Loucy (cell line): Measurements from ENCODE around the gene TENM4.

Experiments used
- H2AFZ ChIP-seq: fragments of 200-600 bp; sonication (generic); 2 replicates; pipeline ENCODE4 v1.6.0; 2016; ENCODE audit warnings: antibody characterized with exemption, mild to moderate bottlenecking, low read length, moderate library complexity
- H3F3A ChIP-seq: fragments of 200-600 bp; 2 replicates; pipeline ENCODE4 v1.6.0; 2016; ENCODE audit warnings: antibody characterized with exemption, low read depth, mild to moderate bottlenecking
- H3K27me3 ChIP-seq: fragments of 200-600 bp; sonication (generic); 2 replicates; pipeline ENCODE4 v1.6.1; 2014; ENCODE audit warnings: low read length, mild to moderate bottlenecking; ENCODE audit not compliant: insufficient read depth, poor library complexity, severe bottlenecking
- H3K36me3 ChIP-seq: fragments of 200-600 bp; sonication (generic); 2 replicates; pipeline ENCODE4 v1.6.1; 2016; ENCODE audit warnings: low read length; ENCODE audit not compliant: insufficient read depth
- H3K4me1 ChIP-seq: fragments of 200-600 bp; sonication (generic); 2 replicates; pipeline ENCODE4 v1.5.1; 2014; ENCODE audit warnings: low read length, mild to moderate bottlenecking; ENCODE audit not compliant: insufficient read depth, poor library complexity, severe bottlenecking
- H3K4me2 ChIP-seq: fragments of 200-600 bp; sonication (generic); 2 replicates; pipeline ENCODE4 v1.6.0; 2014; ENCODE audit warnings: antibody characterized with exemption, low read length, low read depth, mild to moderate bottlenecking; ENCODE audit not compliant: poor library complexity, severe bottlenecking
- H3K4me3 ChIP-seq: fragments of 200-600 bp; sonication (generic); 2 replicates; pipeline ENCODE4 v1.5.1; 2014; ENCODE audit warnings: low read length, mild to moderate bottlenecking, mixed read lengths; ENCODE audit not compliant: poor library complexity, severe bottlenecking
- H3K79me2 ChIP-seq: fragments of 200-600 bp; sonication (generic); 2 replicates; pipeline ENCODE4 v1.6.1; 2014; ENCODE audit warnings: low read length; ENCODE audit not compliant: insufficient read depth
- H3K9ac ChIP-seq: fragments of 200-600 bp; sonication (generic); 2 replicates; pipeline ENCODE4 v1.6.0; 2014; ENCODE audit warnings: mild to moderate bottlenecking, low read depth, low read length, moderate library complexity; ENCODE audit not compliant: poor library complexity, severe bottlenecking
- H3K9me2 ChIP-seq: fragments of 200-600 bp; sonication (generic); replicated peaks from 2 replicates; pipeline ENCODE4 v1.6.1; 2016; ENCODE audit warnings: low read depth, low read length, mixed read lengths
- H3K9me3 ChIP-seq: fragments of 200-600 bp; sonication (generic); 2 replicates; pipeline ENCODE4 v1.6.1; 2014; ENCODE audit warnings: mild to moderate bottlenecking, antibody characterized with exemption, low read length, low read depth; ENCODE audit not compliant: insufficient read depth
- H4K20me1 ChIP-seq: fragments of 200-600 bp; sonication (generic); 2 replicates; pipeline ENCODE4 v1.6.0; 2014; ENCODE audit warnings: antibody characterized with exemption, low read length, mild to moderate bottlenecking; ENCODE audit not compliant: insufficient read depth, poor library complexity, severe bottlenecking
- EZH2phosphoT487 ChIP-seq: fragments of 200-600 bp; IDR thresholded peaks from 2 replicates; pipeline ENCODE4 v1.6.1; 2018; ENCODE audit warnings: antibody characterized with exemption, mild to moderate bottlenecking, moderate library complexity, borderline replicate concordance
- TF ChIP-seq, protein P1 (sequence below): fragments of 200-600 bp; sonication (generic); conservative IDR thresholded peaks from 2 replicates; pipeline ENCODE4 v1.5.1; 2014; ENCODE audit warnings: mild to moderate bottlenecking, antibody characterized with exemption, low read length

Gene TENM4

DNA sequence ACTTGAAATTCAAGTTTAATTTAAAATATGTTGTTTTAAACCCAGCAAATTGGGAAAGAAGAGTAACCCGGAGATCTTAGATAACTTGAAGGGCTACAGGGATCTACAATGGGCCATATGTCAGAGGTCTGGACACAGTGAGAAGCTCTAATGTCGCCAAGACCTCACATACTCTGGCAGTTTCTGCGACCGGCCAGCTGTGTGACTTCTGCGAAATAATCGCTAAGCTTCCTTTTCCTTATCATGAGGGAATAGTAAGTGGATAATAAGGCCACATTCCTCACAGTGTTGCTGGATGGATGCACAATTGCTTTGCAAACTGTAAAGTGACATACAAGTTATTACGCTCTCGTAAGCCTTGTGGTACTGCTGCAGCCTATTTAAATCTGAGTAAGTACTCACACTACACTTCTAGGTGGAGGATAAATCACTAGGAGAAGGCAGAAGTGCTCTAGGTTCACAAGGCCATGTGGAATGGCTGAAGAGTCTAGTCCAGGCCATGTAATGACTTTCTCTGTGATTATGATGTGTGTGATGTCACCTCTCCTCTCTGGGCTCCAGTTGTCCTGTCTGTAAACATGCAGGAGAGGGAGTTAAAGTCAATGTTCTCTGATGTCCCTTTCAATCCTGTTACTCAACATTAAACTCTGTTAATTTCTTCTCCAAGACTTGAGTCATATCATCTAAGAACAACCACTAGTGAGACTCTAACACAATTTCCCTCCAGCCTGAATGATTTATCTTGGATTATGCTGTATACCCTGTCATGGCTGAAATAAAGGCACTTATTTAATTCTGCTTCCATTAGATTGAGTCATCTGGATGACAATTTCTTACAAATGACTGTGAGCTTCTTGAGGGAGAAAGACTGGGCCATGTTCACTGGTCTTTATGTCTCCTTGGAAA is 673.5 kb downstream of the TENM4 start:
- Histone ChIP-seq H3K9me3 (no peaks in the 10 kb centered on the region; the same call in 1 of the 2 replicates), H4K20me1 (no peaks in the 10 kb centered on the region), H3K36me3 (no peaks in the 10 kb centered on the region), H3K4me2 (no peak overlapping the region), H3K9me2 (no peaks in the 10 kb centered on the region), H3K4me3 (no peak overlapping the region), H3K9ac (no peak overlapping the region), H3K79me2 (no peaks in the 10 kb centered on the region), H3K27me3 (no peaks in the 10 kb centered on the region), H3K4me1 (no peaks in the 10 kb centered on the region), H2AFZ (no peak overlapping the region), H3F3A (no peaks in the 10 kb centered on the region)
- no peak for TF ChIP-seq EZH2phosphoT487
- TF ChIP-seq, protein P1, sequence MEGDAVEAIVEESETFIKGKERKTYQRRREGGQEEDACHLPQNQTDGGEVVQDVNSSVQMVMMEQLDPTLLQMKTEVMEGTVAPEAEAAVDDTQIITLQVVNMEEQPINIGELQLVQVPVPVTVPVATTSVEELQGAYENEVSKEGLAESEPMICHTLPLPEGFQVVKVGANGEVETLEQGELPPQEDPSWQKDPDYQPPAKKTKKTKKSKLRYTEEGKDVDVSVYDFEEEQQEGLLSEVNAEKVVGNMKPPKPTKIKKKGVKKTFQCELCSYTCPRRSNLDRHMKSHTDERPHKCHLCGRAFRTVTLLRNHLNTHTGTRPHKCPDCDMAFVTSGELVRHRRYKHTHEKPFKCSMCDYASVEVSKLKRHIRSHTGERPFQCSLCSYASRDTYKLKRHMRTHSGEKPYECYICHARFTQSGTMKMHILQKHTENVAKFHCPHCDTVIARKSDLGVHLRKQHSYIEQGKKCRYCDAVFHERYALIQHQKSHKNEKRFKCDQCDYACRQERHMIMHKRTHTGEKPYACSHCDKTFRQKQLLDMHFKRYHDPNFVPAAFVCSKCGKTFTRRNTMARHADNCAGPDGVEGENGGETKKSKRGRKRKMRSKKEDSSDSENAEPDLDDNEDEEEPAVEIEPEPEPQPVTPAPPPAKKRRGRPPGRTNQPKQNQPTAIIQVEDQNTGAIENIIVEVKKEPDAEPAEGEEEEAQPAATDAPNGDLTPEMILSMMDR: no peak

DNA sequence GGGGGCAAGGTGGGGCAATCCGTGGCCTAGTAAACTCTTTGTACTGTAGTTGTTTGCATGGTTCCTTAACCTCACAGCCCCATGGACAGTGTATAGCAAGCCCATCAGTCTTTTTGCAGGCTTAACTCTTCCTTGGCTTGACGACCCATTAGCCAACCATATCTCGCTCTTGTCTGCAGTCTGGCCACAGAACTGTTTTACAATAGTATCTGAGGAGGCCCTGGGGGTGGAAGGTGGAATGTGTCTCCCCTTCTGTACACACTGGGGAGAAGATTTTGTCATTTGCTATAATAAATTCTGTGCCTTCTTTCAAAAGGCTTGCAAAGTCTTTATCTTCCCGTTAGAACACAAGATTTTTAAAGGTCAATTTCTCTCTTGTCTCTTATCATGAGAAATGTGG is 675.9 kb downstream of the TENM4 start:
- Histone ChIP-seq H4K20me1 (no peaks in the 10 kb centered on the region), H3K27me3 (no peaks in the 10 kb centered on the region), H3K4me1 (no peaks in the 10 kb centered on the region), H3K36me3 (no peaks in the 10 kb centered on the region), H3K4me2 (no peak overlapping the region), H3K9ac (no peak overlapping the region), H3K9me2 (no peaks in the 10 kb centered on the region), H3K79me2 (no peaks in the 10 kb centered on the region), H3K9me3 (no peaks in the 10 kb centered on the region; the same call in 1 of the 2 replicates), H3F3A (no peaks in the 10 kb centered on the region), H2AFZ (no peak overlapping the region), H3K4me3 (no peak overlapping the region)
- no peak for TF ChIP-seq EZH2phosphoT487
- TF ChIP-seq, protein P1: no peak

DNA sequence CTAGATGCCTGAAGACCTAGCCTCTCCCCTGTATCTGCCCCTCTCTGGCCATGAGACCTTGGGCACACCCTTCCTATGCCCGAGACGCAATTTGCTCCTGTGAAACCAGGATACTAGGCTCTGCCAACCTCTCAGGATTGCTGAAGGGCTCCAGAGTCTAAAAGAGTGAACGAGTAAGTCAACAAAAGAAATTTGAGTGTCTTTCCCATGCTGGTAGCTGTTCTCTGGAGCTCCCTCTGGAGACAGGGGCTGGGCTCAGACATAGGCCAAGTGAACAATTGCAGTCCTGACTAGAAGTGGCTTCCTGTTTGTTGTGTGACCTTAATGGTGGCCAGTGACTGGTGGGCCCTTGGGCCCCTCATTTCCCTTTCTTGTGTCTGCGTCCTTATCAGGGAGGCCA is 677.2 kb downstream of the TENM4 start:
- H3K9ac ChIP-seq: no peak overlapping the region
- no peaks in the 10 kb centered on the region for H3K4me1 ChIP-seq
- H3K4me3 ChIP-seq: no peak overlapping the region
- H3K79me2 ChIP-seq: no peaks in the 10 kb centered on the region
- H3K9me2 ChIP-seq: no peaks in the 10 kb centered on the region
- H2AFZ ChIP-seq: no peak overlapping the region
- no peaks in the 10 kb centered on the region for H3K27me3 ChIP-seq
- H4K20me1 ChIP-seq: no peaks in the 10 kb centered on the region
- no peaks in the 10 kb centered on the region; the same call in 1 of the 2 replicates for H3K9me3 ChIP-seq
- H3K4me2 ChIP-seq: no peak overlapping the region
- no peaks in the 10 kb centered on the region for H3K36me3 ChIP-seq
- TF ChIP-seq, protein P1: no peak
- TF ChIP-seq EZH2phosphoT487: no peak
- no peaks in the 10 kb centered on the region for H3F3A ChIP-seq
